Stimulated activated CD8-positive, alpha-beta memory T cell treated with anti-CD3 and anti-CD28 coated beads, Interleukin-15, amount 100 ng/mL, for 4 hours (primary cell): ENCODE measurements around the gene KLF4.

Experiments
- DNase-seq, 2 donors: peaks; one replicate each; pipeline ENCODE4 v3.0.0-alpha.2; 2020; ENCODE audit warnings: low read depth in 2 of 2

KLF4 gene

DNA sequence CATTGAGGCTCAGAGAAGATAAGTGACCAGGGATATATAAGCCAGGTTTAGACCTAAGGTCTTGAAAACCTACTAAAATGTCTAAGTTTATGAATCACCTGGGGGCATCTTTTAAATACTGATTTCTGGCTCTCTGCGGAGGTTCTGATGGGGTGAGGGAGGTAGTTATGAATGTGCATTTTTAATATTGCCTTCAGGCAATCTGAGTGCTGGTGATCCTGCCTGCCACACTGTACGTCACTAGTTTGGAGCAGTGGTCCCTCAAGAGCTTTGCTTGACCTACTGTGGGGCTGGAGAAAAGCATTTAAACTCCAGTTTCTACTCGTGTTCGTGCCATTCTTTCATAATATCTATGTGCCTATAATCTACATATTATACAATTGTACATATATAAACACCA lies 36.1 kb downstream of the KLF4 start:
- no peak for DNase-seq

GRCh38 chr9:107447834-107448233 lies 41.7 kb downstream of the KLF4 start:
- no peak for DNase-seq

- no peak for DNase-seq
Measured at GRCh38 chr9:107447081-107447480, 42.5 kb downstream of the KLF4 start.

DNA sequence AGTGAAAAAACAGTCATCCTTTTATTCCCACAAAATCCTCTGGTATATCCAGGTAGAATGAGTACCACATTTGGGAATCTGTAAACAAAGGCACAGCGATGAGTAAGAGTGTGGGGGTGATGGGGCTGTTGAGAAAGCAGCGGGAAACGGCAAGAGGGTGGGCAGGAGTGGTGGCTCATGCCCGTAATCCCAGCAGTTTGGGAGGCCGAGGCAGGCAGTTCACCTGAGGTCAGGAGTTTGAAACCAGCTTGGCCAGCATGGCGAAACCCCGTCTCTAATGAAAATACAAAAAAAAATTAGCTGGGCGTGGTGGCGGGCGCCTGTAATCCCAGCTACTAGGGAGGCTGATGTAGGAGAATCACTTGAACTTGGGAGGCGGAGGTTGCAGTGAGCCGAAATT lies 43.1 kb downstream of the KLF4 start:
- DNase-seq, result no peak

- no peak for DNase-seq
Measured at GRCh38 chr9:107443786-107444185, 45.8 kb downstream of the KLF4 start.

GRCh38 chr9:107439991-107440456 lies 49.5 kb downstream of the KLF4 start:
- no peak for DNase-seq

DNA sequence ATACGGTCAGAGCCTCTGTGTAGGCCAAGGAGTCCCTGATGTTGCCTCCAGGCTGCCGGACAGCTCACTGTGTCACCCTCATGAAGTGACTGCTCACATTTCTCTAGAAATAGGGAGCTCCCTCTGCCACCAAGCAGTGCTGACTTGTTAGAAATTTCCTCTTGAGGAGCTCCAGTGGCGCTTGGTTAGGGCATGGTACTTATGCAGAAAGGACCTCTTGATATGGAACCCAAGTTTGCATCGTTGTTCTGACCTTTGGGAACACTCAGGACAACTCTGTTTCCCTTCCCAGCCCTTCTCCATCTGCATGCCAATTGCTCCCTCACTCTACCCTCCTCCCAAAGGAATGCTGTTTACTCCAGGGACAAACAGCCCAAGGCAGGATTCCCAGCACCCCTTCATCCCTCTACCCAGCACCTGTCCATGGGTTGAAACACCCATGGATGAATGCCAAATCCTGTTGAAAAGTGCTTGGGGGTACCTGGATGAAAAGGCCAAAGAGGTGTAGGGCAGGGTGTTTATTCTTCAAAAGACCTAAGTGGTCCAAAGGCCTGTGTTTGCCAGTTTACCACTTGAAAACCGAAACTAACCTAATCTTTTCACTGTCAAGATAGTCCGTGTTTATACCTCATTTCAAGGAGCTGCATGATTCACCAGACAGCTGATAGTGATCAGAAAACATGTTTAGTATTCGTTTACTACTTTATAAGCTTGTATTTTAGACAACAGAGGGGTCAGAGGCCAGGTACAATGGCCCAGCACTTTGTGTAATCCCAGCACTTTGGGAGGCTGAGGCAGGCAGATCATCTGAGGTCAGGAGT lies 51.1 kb downstream of the KLF4 start:
- DNase-seq, result no peak

DNA sequence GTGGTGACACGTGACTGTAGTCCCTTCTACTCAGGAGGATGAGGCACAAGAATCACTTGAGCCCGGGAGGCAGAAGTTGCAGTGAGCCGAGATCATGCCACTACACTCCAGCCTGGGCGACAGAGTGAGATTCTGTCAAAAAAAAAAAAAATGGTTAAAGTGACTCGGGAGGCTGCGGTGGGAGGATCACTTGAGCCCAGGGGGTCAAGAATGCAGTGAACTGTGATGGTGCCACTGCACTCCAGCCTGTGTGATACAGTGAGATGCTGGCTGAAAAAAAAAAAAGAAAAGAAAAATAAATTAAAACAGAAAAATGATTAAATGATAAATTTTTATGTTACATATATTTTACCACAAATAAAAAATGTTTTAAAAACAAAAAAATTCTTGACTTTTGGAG lies 51.9 kb downstream of the KLF4 start:
- DNase-seq, result no peak

- no peak for DNase-seq
Measured at GRCh38 chr9:107435415-107435814, 54.2 kb downstream of the KLF4 start.
